ENCODE measurements around the gene ETV4. TPM values are rescaled to one million over a fixed set of nuclear protein-coding genes. Genes with fewer than 3 reads are reported as not detected.

ETV4 gene
- total RNA-seq, 2 experiments from 2014 or later, result 5.0 to 5.4 TPM

- peaks cover 23% of the 10 kb centered on the region for H3K36me3 Mint-ChIP-seq (ENCODE audit: low read depth)
- ChIA-PET POLR2A (no interaction called here), CTCF (interaction anchor here (1.0 kb wide), 1 partner anchor 41 kb away, joined by 4 read pairs; the partner anchor contains the start of gene DHX8)
- no peaks in the 10 kb centered on the region for H3K4me1 Mint-ChIP-seq (ENCODE audit: low read depth)
- DNase-seq (no peak), ATAC-seq (no peak)
- TF ChIP-seq CTCF (IDR thresholded peaks at IDR 0.05), result no peak
- H3K4me3 Mint-ChIP-seq, result no peak overlapping the region
- no peaks in the 10 kb centered on the region for H3K27me3 Mint-ChIP-seq
- no peaks in the 10 kb centered on the region for H3K9me3 Mint-ChIP-seq
- no peak overlapping the region for H3K27ac Mint-ChIP-seq
- intact Hi-C loops (cut with micrococcal nuclease), result loop anchor here (10.0 kb wide), 1 partner anchor 60 kb away; no protein-coding TSS in a partner anchor
These were observed 21.1 kb downstream of the ETV4 start for GRCh38 chr17:43524945-43525575.

DNA sequence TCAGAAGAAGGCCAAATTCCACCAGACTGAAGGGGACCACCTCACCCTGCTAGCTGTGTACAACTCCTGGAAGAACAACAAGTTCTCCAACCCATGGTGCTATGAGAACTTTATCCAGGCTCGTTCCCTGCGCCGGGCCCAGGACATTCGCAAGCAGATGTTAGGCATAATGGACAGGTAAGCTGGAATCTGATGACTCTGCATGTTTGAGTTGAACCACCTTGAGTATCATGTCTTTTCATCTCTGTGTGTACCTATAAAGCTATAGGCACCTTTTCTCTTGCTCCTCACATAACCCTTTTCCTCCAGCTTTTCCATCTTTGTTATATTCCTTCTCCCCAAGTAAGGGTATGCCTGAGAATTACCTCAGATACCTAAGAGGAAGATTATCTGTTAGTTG, 24.8 kb downstream of the ETV4 start:
- peaks cover 10% of the 10 kb centered on the region for H3K4me1 Mint-ChIP-seq (ENCODE audit: low read depth)
- ATAC-seq (no peak), DNase-seq (no peak)
- no peaks in the 10 kb centered on the region for H3K27me3 Mint-ChIP-seq
- POLR2A ChIA-PET, result no interaction called here
- CTCF ChIA-PET, result interaction anchor here (0.8 to 2.0 kb wide), 4 partner anchors 18 to 245 kb away, joined by 3 to 6 read pairs (median 4); partner anchors contain the start of gene DHX8
- no peaks in the 10 kb centered on the region for H3K9me3 Mint-ChIP-seq
- no peak overlapping the region for H3K27ac Mint-ChIP-seq
- no peak for TF ChIP-seq CTCF (IDR thresholded peaks at IDR 0.05)
- peaks cover 50% of the 10 kb centered on the region for H3K36me3 Mint-ChIP-seq (ENCODE audit: low read depth)
- intact Hi-C loops (cut with micrococcal nuclease), result loop anchor here (10.0 kb wide), 1 partner anchor 63 kb away; no protein-coding TSS in a partner anchor
- H3K4me3 Mint-ChIP-seq, result no peak overlapping the region

- POLR2A ChIA-PET, result interaction anchor here (1.0 to 1.4 kb wide), 2 partner anchors 29 to 34 kb away, joined by 3 to 4 read pairs; partner anchors contain the start of genes DHX8 and ETV4
- CTCF ChIA-PET, result interaction anchor here (0.5 to 1.3 kb wide), 3 partner anchors 59 to 271 kb away, joined by 3 to 5 read pairs (median 5); no protein-coding TSS in a partner anchor
- Mint-ChIP-seq H3K27me3 (no peaks in the 10 kb centered on the region), H3K9me3 (no peaks in the 10 kb centered on the region), H3K4me3 (no peak overlapping the region), H3K4me1 (ENCODE audit: low read depth) (peaks cover 10% of the 10 kb centered on the region), H3K27ac (peak overlapping the region; percentile 60), H3K36me3 (ENCODE audit: low read depth) (peaks cover 51% of the 10 kb centered on the region)
- ATAC-seq (peak; percentile 71), DNase-seq (peak; percentile 14)
- no peak for TF ChIP-seq CTCF (IDR thresholded peaks at IDR 0.05)
- intact Hi-C loops (cut with micrococcal nuclease), result no loop called here
These were observed 28.3 kb downstream of the ETV4 start for GRCh38 chr17:43517615-43518386.

DNA sequence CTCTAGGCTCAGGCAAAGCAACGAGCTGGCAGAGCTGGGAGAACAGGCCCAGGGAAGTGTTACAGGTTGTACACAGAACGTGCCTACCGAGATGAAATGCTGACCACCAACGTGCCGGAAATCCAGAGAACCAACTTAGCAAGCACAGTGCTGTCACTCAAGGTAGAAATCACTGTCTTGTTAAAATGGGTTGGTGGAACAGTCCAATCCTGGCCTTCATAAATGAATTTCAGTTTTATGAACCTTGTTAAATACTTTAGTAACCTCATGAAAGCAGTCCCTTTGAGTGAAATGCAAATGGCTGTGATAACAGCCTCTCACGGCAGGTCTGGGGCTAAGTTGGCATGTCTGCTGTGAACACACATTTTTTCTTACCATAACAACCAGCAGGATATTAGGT, 29.0 kb downstream of the ETV4 start:
- peaks cover 10% of the 10 kb centered on the region for H3K4me1 Mint-ChIP-seq (ENCODE audit: low read depth)
- ATAC-seq, result no peak
- H3K4me3 Mint-ChIP-seq, result no peak overlapping the region
- ChIA-PET CTCF (interaction anchor here (1.3 kb wide), 1 partner anchor 60 kb away, joined by 5 read pairs; no protein-coding TSS in a partner anchor), POLR2A (interaction anchor here (1.0 to 1.4 kb wide), 2 partner anchors 29 to 33 kb away, joined by 3 to 4 read pairs; partner anchors contain the start of genes DHX8 and ETV4)
- no peak for TF ChIP-seq CTCF (IDR thresholded peaks at IDR 0.05)
- peak overlapping the region; percentile 60 for H3K27ac Mint-ChIP-seq
- H3K9me3 Mint-ChIP-seq, result no peaks in the 10 kb centered on the region
- H3K36me3 Mint-ChIP-seq (ENCODE audit: low read depth), result peaks cover 57% of the 10 kb centered on the region
- no peaks in the 10 kb centered on the region for H3K27me3 Mint-ChIP-seq
- DNase-seq, result no peak
- intact Hi-C loops (cut with micrococcal nuclease), result no loop called here
